ENCODE results near the gene ZNF436. TPM values are rescaled to one million over a fixed set of nuclear protein-coding genes. Genes with fewer than 3 reads are reported as not detected.

ZNF436 gene
- polyA plus RNA-seq, 1 donor (not counting 4 experiments of a cell fraction or from before 2014, with no cell fraction given) = 12.6 TPM

GRCh38 chr1:23385119-23385621 is 15.5 kb upstream of the ZNF436 start:
- Histone ChIP-seq H3K4me1 (ENCODE audit: control insufficient read depth, extremely low read depth, insufficient read depth, low read length) (peaks cover 22% of the 10 kb centered on the region), H3K36me3 (ENCODE audit: control insufficient read depth in 2 of 2, extremely low read depth in 1 of 2, insufficient read depth in 2 of 2, low read length in 2 of 2) (no peaks in the 10 kb centered on the region), H3K27me3 (ENCODE audit: control insufficient read depth, extremely low read depth, insufficient read depth, low read length) (no peaks in the 10 kb centered on the region), H3K9me3 (ENCODE audit: control insufficient read depth, low read depth, low read length) (no peaks in the 10 kb centered on the region), H3K79me2 (ENCODE audit: control insufficient read depth, insufficient read depth, low read length) (no peaks in the 10 kb centered on the region), H3K9ac (ENCODE audit: control insufficient read depth, extremely low read depth, insufficient read depth, low read length) (no peak overlapping the region), H3K4me2 (ENCODE audit: control insufficient read depth, extremely low read depth, insufficient read depth, low read depth, low read length) (no peak overlapping the region), H2AFZ (ENCODE audit: control insufficient read depth, low read length) (no peak overlapping the region), H3K27ac (ENCODE audit: control insufficient read depth, insufficient read depth, low read length) (no peak overlapping the region), H3K9me1 (ENCODE audit: control insufficient read depth, extremely low read depth, insufficient read depth, low read length) (peaks cover 3% of the 10 kb centered on the region), H4K20me1 (ENCODE audit: control insufficient read depth, extremely low read depth, insufficient read depth, low read length) (no peaks in the 10 kb centered on the region), H3K4me3 (ENCODE audit: control insufficient read depth in 2 of 3, extremely low read depth in 1 of 3, insufficient read depth in 2 of 3, low read depth in 1 of 3, low read length in 3 of 3) (no peak overlapping the region)
- TF ChIP-seq CTCF (optimal IDR thresholded peaks at IDR 0.05 in 1 of 3, IDR thresholded peaks at IDR 0.05 in 1 of 3, conservative IDR thresholded peaks at IDR 0.05 in 1 of 3; ENCODE audit: extremely low read depth in 1 of 3, insufficient read depth in 2 of 3, low read length in 3 of 3) (no peak), EZH2 (IDR thresholded peaks at IDR 0.05; ENCODE audit: low read length) (no peak)
- dilution Hi-C loops (cut with MboI; ENCODE audit: extremely low pct_ligation_motif_present, low sequenced_read_pairs) = no loop called here
- DNase-seq (ENCODE audit: low read depth, low spot score) (no peak), FAIRE-seq (no peak)

GRCh38 chr1:23384312-23385058 is 14.8 kb upstream of the ZNF436 start:
- H2AFZ ChIP-seq (ENCODE audit: control insufficient read depth, low read length) = no peak overlapping the region
- H3K9me1 ChIP-seq (ENCODE audit: control insufficient read depth, extremely low read depth, insufficient read depth, low read length) = peaks cover 3% of the 10 kb centered on the region
- dilution Hi-C loops (cut with MboI; ENCODE audit: extremely low pct_ligation_motif_present, low sequenced_read_pairs) = no loop called here
- no peak overlapping the region for H3K9ac ChIP-seq (ENCODE audit: control insufficient read depth, extremely low read depth, insufficient read depth, low read length)
- DNase-seq (ENCODE audit: low read depth, low spot score) (no peak), FAIRE-seq (peak; percentile 78)
- no peak overlapping the region for H3K4me3 ChIP-seq (ENCODE audit: control insufficient read depth in 2 of 3, extremely low read depth in 1 of 3, insufficient read depth in 2 of 3, low read depth in 1 of 3, low read length in 3 of 3)
- no peaks in the 10 kb centered on the region for H3K27me3 ChIP-seq (ENCODE audit: control insufficient read depth, extremely low read depth, insufficient read depth, low read length)
- H4K20me1 ChIP-seq (ENCODE audit: control insufficient read depth, extremely low read depth, insufficient read depth, low read length) = no peaks in the 10 kb centered on the region
- H3K4me2 ChIP-seq (ENCODE audit: control insufficient read depth, extremely low read depth, insufficient read depth, low read depth, low read length) = no peak overlapping the region
- TF ChIP-seq CTCF (optimal IDR thresholded peaks at IDR 0.05 in 1 of 3, IDR thresholded peaks at IDR 0.05 in 1 of 3, conservative IDR thresholded peaks at IDR 0.05 in 1 of 3; ENCODE audit: extremely low read depth in 1 of 3, insufficient read depth in 2 of 3, low read length in 3 of 3) = no peak
- TF ChIP-seq EZH2 (IDR thresholded peaks at IDR 0.05; ENCODE audit: low read length) = no peak
- H3K4me1 ChIP-seq (ENCODE audit: control insufficient read depth, extremely low read depth, insufficient read depth, low read length) = peaks cover 22% of the 10 kb centered on the region
- H3K27ac ChIP-seq (ENCODE audit: control insufficient read depth, insufficient read depth, low read length) = peak overlapping the region; percentile 72
- no peaks in the 10 kb centered on the region for H3K9me3 ChIP-seq (ENCODE audit: control insufficient read depth, low read depth, low read length)
- H3K36me3 ChIP-seq (ENCODE audit: control insufficient read depth in 2 of 2, extremely low read depth in 1 of 2, insufficient read depth in 2 of 2, low read length in 2 of 2) = no peaks in the 10 kb centered on the region
- H3K79me2 ChIP-seq (ENCODE audit: control insufficient read depth, insufficient read depth, low read length) = no peaks in the 10 kb centered on the region
